PC-3 (cell line): ENCODE data around the gene EP400. TPM values are rescaled to one million over a fixed set of nuclear protein-coding genes. Genes with fewer than 3 reads are reported as not detected.

ENCODE experiments used
- ATAC-seq: fragments of 200-7000 bp; cut with Tn5 transposase; 2 replicates; pipeline ENCODE4 v1.9.1; 2020; ENCODE audit warnings: mild to moderate bottlenecking, moderate library complexity
- BruUV-seq: library from RNA; stranded (reverse); fragments of 400-500 nt; replicated peaks from 2 replicates; lab custom pipeline; 2021; lab: Mats Ljungman, UMichigan
- CTCF ChIA-PET: fragments of 300-600 bp; sonication (Branson Sonifier 250); formaldehyde crosslinking; loops from one replicate; lab custom pipeline; 2022; ENCODE audit warnings: antibody characterized with exemption; lab: Charles Lee
- POLR2A ChIA-PET: fragments of 300-600 bp; sonication (Branson Sonifier 250); formaldehyde crosslinking; loops from one replicate; lab custom pipeline; 2022; ENCODE audit warnings: antibody characterized with exemption; ENCODE audit not compliant: unreplicated experiment; lab: Charles Lee
- DNase-seq: peaks from one replicate; pipeline ENCODE4 v3.0.0-alpha.2; 2015
- H2AFZ ChIP-seq: fragments of 300-600 bp; sonication (generic); 2 replicates; pipeline ENCODE4 v1.6.0; 2016; ENCODE audit warnings: antibody characterized with exemption, low read length
- H3F3A ChIP-seq: fragments of 300-600 bp; sonication (generic); one replicate; pipeline ENCODE4 v1.6.0; 2017; ENCODE audit warnings: antibody characterized with exemption, low read length, control low read depth, mild to moderate bottlenecking; ENCODE audit not compliant: unreplicated experiment
- H3K27ac ChIP-seq: fragments of 300-600 bp; sonication (generic); 2 replicates; pipeline ENCODE4 v1.5.1; 2016; ENCODE audit warnings: mild to moderate bottlenecking, low read length
- H3K27me3 ChIP-seq: fragments of 300-600 bp; sonication (generic); 2 replicates; pipeline ENCODE4 v1.6.1; 2016; ENCODE audit warnings: low read length, mixed read lengths
- H3K36me3 ChIP-seq: fragments of 300-600 bp; sonication (generic); 2 replicates; pipeline ENCODE4 v1.6.1; 2016; ENCODE audit warnings: low read depth, mixed run types, low read length, mixed read lengths
- H3K4me1 ChIP-seq: fragments of 300-600 bp; sonication (generic); 2 replicates; pipeline ENCODE4 v1.5.1; 2016; ENCODE audit warnings: low read length; ENCODE audit not compliant: insufficient read depth
- H3K4me2 ChIP-seq: fragments of 300-600 bp; sonication (generic); 2 replicates; pipeline ENCODE4 v1.6.0; 2016; ENCODE audit warnings: low read length
- H3K4me3 ChIP-seq: fragments of 300-600 bp; sonication (generic); 2 replicates; pipeline ENCODE4 v1.5.1; 2016; ENCODE audit warnings: mild to moderate bottlenecking, low read length, mixed read lengths
- H3K79me2 ChIP-seq: fragments of 300-600 bp; sonication (generic); 2 replicates; pipeline ENCODE4 v1.6.1; 2017; ENCODE audit warnings: low read length, mixed read lengths
- H3K9ac ChIP-seq: fragments of 300-600 bp; sonication (generic); 2 replicates; pipeline ENCODE4 v1.6.0; 2016; ENCODE audit warnings: mild to moderate bottlenecking, low read length
- H3K9me2 ChIP-seq: fragments of 300-600 bp; sonication (generic); replicated peaks from 2 replicates; pipeline ENCODE4 v1.6.1; 2016; ENCODE audit warnings: mixed run types, low read length, mixed read lengths
- H3K9me3 ChIP-seq: fragments of 300-600 bp; sonication (generic); 2 replicates; pipeline ENCODE4 v1.6.1; 2016; ENCODE audit warnings: low read length, mixed read lengths
- H4K20me1 ChIP-seq: fragments of 300-600 bp; sonication (generic); 2 replicates; pipeline ENCODE4 v1.6.1; 2016; ENCODE audit warnings: low read length, mixed read lengths
- CTCF ChIP-seq: fragments of 300-600 bp; sonication (generic); conservative IDR thresholded peaks from 2 replicates; pipeline ENCODE4 v1.5.1; 2017; ENCODE audit warnings: antibody characterized with exemption, low read depth, mild to moderate bottlenecking, low read length
- EZH2 ChIP-seq: fragments of 300-600 bp; sonication (generic); IDR thresholded peaks from one replicate; pipeline ENCODE4 v1.6.1; 2017; ENCODE audit warnings: antibody characterized with exemption, mild to moderate bottlenecking, low read length; ENCODE audit not compliant: unreplicated experiment
- EZH2phosphoT487 ChIP-seq: fragments of 300-600 bp; sonication (generic); IDR thresholded peaks from 2 replicates; pipeline ENCODE4 v1.6.1; 2018; ENCODE audit warnings: mild to moderate bottlenecking, antibody characterized with exemption, low read length, borderline replicate concordance
- intact Hi-C: fragments of 100-400 bp; cut with micrococcal nuclease; formaldehyde crosslinking; loops from 2 replicates; pipeline ENCODE4 v1.9.0; 2023
- total RNA-seq: library from RNA; depleted of rRNA; stranded (reverse); fragments of >200 nt; gene quantifications from 2 replicates; pipeline ENCODE4 v1.2.3, GENCODE V29; 2014

The EP400 gene
- total RNA-seq, 1 experiment from 2014 or later, result 20.2 TPM

- no peaks in the 10 kb centered on the region for H3K27me3 ChIP-seq
- 0 out of 2 replicates have a peak, but pooled peaks cover 4% of the 10 kb centered on the region for H4K20me1 ChIP-seq
- H3F3A ChIP-seq, result no peaks in the 10 kb centered on the region
- H3K9ac ChIP-seq, result no peak overlapping the region
- ATAC-seq (no peak), DNase-seq (no peak)
- no peak overlapping the region for H3K27ac ChIP-seq
- H3K4me1 ChIP-seq, result peaks cover 21% of the 10 kb centered on the region
- no peak overlapping the region for H2AFZ ChIP-seq
- H3K9me3 ChIP-seq, result no peaks in the 10 kb centered on the region
- H3K4me2 ChIP-seq, result no peak overlapping the region
- CTCF ChIA-PET, result no interaction called here
- H3K9me2 ChIP-seq, result no peaks in the 10 kb centered on the region
- BruUV-seq, result no TSS peak
- intact Hi-C loops, result no loop called here
- no peak overlapping the region for H3K4me3 ChIP-seq
- H3K36me3 ChIP-seq, result peaks cover 76% of the 10 kb centered on the region
- TF ChIP-seq EZH2phosphoT487, result no peak
- TF ChIP-seq CTCF, result no peak
- TF ChIP-seq EZH2, result no peak
- H3K79me2 ChIP-seq, result no peaks in the 10 kb centered on the region
- POLR2A ChIA-PET, result no interaction called here
Measured at GRCh38 chr12:132027636-132028035, 77.9 kb downstream of the EP400 start.

GRCh38 chr12:132028111-132028510 is 78.4 kb downstream of the EP400 start:
- H3K27ac ChIP-seq, result no peak overlapping the region
- no peaks in the 10 kb centered on the region for H3K27me3 ChIP-seq
- no peak overlapping the region for H3K4me2 ChIP-seq
- no peak overlapping the region for H2AFZ ChIP-seq
- CTCF ChIA-PET, result no interaction called here
- H3K4me3 ChIP-seq, result no peak overlapping the region
- H3K79me2 ChIP-seq, result no peaks in the 10 kb centered on the region
- DNase-seq (no peak), ATAC-seq (no peak)
- H3K9me2 ChIP-seq, result no peaks in the 10 kb centered on the region
- peaks cover 77% of the 10 kb centered on the region for H3K36me3 ChIP-seq
- no peaks in the 10 kb centered on the region for H3K9me3 ChIP-seq
- peaks cover 21% of the 10 kb centered on the region for H3K4me1 ChIP-seq
- 0 out of 2 replicates have a peak, but pooled peaks cover 4% of the 10 kb centered on the region for H4K20me1 ChIP-seq
- no peaks in the 10 kb centered on the region for H3F3A ChIP-seq
- intact Hi-C loops, result no loop called here
- BruUV-seq, result no TSS peak
- no peak overlapping the region for H3K9ac ChIP-seq
- POLR2A ChIA-PET, result no interaction called here
- TF ChIP-seq EZH2 (no peak), CTCF (no peak), EZH2phosphoT487 (no peak)

GRCh38 chr12:132029503-132030300 is 80.0 kb downstream of the EP400 start:
- Histone ChIP-seq H3K9me3 (no peaks in the 10 kb centered on the region), H3F3A (no peaks in the 10 kb centered on the region), H3K79me2 (no peaks in the 10 kb centered on the region), H3K4me3 (peak overlapping the region; percentile 6; the same call in 1 of the 2 replicates), H3K9ac (no peak overlapping the region), H2AFZ (no peak overlapping the region), H3K9me2 (no peaks in the 10 kb centered on the region), H3K36me3 (peaks cover 77% of the 10 kb centered on the region), H3K4me2 (peak overlapping the region; percentile 45), H3K4me1 (peaks cover 21% of the 10 kb centered on the region), H4K20me1 (0 out of 2 replicates have a peak, but pooled peaks cover 4% of the 10 kb centered on the region), H3K27ac (peak overlapping the region; percentile 51), H3K27me3 (no peaks in the 10 kb centered on the region)
- BruUV-seq, result no TSS peak
- ATAC-seq (peak; percentile 42), DNase-seq (peak; percentile 40)
- no peak for TF ChIP-seq EZH2phosphoT487
- TF ChIP-seq CTCF, result no peak
- intact Hi-C loops, result no loop called here
- ChIA-PET CTCF (no interaction called here), POLR2A (no interaction called here)
